B cell (primary cell): ENCODE results near the gene ROBO2. TPM values are rescaled to one million over a fixed set of nuclear protein-coding genes. Genes with fewer than 3 reads are reported as not detected.

Source experiments
- ATAC-seq: fragments of 200-7000 bp; cut with Tn5 transposase; one replicate; pipeline ENCODE4 v1.10.0; 2021; ENCODE audit warnings: low read depth, mild to moderate bottlenecking, moderate number of reproducible peaks, moderate library complexity
- CTCF ChIA-PET: fragments of 350-600 bp; sonication (Branson Sonifier 250); formaldehyde crosslinking; loops from one replicate; lab custom pipeline; 2021; ENCODE audit warnings: antibody characterized with exemption, inconsistent platforms; lab: Charles Lee
- POLR2A ChIA-PET: fragments of 350-600 bp; sonication (Branson Sonifier 250); formaldehyde crosslinking; loops from one replicate; lab custom pipeline; 2021; ENCODE audit warnings: antibody characterized with exemption; lab: Charles Lee
- DNase-seq: peaks from one replicate; pipeline ENCODE4 v3.0.0; 2013
- H2AFZ ChIP-seq: 2 replicates; pipeline ENCODE4 v1.6.1; 2012; ENCODE audit warnings: mild to moderate bottlenecking, low read depth, low read length; ENCODE audit not compliant: insufficient read depth, poor library complexity, severe bottlenecking
- H3K27ac ChIP-seq, 2 donors: 1 replicate in 1 of 2; 2 replicates in 1 of 2; pipeline ENCODE4 v1.5.1; 2012 to 2013; ENCODE audit warnings: low read length in 2 of 2, mild to moderate bottlenecking in 2 of 2, moderate library complexity in 1 of 2
- H3K27me3 ChIP-seq, 4 experiments: fragments of 200-600 bp in 1 of 4; sonication (generic) in 1 of 4; replicated peaks in 1 of 4; 1 replicate in 2 of 4; 2 replicates in 2 of 4; pipeline versions ENCODE4 v1.6.1 to v1.7.0; 2013 to 2016; ENCODE audit warnings: low read length in 3 of 4, mild to moderate bottlenecking in 2 of 4, mixed read lengths in 1 of 4, moderate library complexity in 1 of 4; ENCODE audit not compliant: insufficient read depth in 4 of 4, control insufficient read depth in 3 of 4; ENCODE audit errors: control extremely low read depth in 1 of 4
- H3K36me3 ChIP-seq, 2 experiments: replicated peaks in 1 of 2; 1 replicate in 1 of 2; 2 replicates in 1 of 2; pipeline versions ENCODE4 v1.6.1 to v1.7.1; 2013; ENCODE audit warnings: low read length in 1 of 2; ENCODE audit not compliant: insufficient read depth in 2 of 2, control insufficient read depth in 1 of 2; ENCODE audit errors: control extremely low read depth in 1 of 2, extremely low read depth in 1 of 2
- H3K4me1 ChIP-seq, 2 donors: fragments of 200-600 bp in 1 of 2; sonication (generic) in 1 of 2; 1 replicate in 1 of 2; 2 replicates in 1 of 2; pipeline versions ENCODE4 v1.5.1 to v1.6.1; 2013 to 2017; ENCODE audit warnings: low read length in 2 of 2; ENCODE audit not compliant: control insufficient read depth in 2 of 2, insufficient read depth in 2 of 2
- H3K4me2 ChIP-seq: replicated peaks from 2 replicates; pipeline ENCODE3; 2012; ENCODE audit warnings: mild to moderate bottlenecking, low read depth, low read length; ENCODE audit not compliant: poor library complexity, severe bottlenecking
- H3K4me3 ChIP-seq, 5 experiments: fragments of 200-600 bp in 1 of 5; sonication (generic) in 1 of 5; 1 replicate in 3 of 5; 2 replicates in 2 of 5; pipeline versions ENCODE4 v1.5.1 to v1.7.0; 2011 to 2016; ENCODE audit warnings: low read length in 4 of 5, mild to moderate bottlenecking in 4 of 5, low read depth in 2 of 5, control low read depth in 1 of 5, moderate library complexity in 1 of 5; ENCODE audit not compliant: insufficient read depth in 1 of 5; ENCODE audit errors: control extremely low read depth in 1 of 5, extremely low read depth in 1 of 5
- H3K79me2 ChIP-seq: fragments of 200-600 bp; sonication (generic); one replicate; pipeline ENCODE4 v1.6.0; 2016; ENCODE audit warnings: low read length; ENCODE audit not compliant: control insufficient read depth, insufficient read depth
- H3K9ac ChIP-seq: fragments of 200-600 bp; sonication (generic); 2 replicates; pipeline ENCODE4 v1.6.1; 2017; ENCODE audit warnings: mild to moderate bottlenecking, low read length, moderate library complexity
- H3K9me3 ChIP-seq, 3 donors: one replicate each; pipeline versions ENCODE4 v1.6.1 to v1.7.1; 2013; ENCODE audit warnings: low read length in 2 of 3; ENCODE audit not compliant: control insufficient read depth in 2 of 3, insufficient read depth in 1 of 3; ENCODE audit errors: control extremely low read depth in 1 of 3
- H4K20me1 ChIP-seq: 2 replicates; pipeline ENCODE4 v1.6.0; 2012; ENCODE audit warnings: mild to moderate bottlenecking, low read length; ENCODE audit not compliant: insufficient read depth, control insufficient read depth, poor library complexity, severe bottlenecking
- H3K27ac Mint-ChIP-seq: one replicate; pipeline ENCODE4 v1.8.0; 2021; ENCODE audit warnings: mixed read lengths
- H3K27me3 Mint-ChIP-seq: one replicate; pipeline ENCODE4 v1.8.0; 2021; ENCODE audit warnings: mixed read lengths
- H3K4me1 Mint-ChIP-seq: one replicate; pipeline ENCODE4 v1.8.0; 2021; ENCODE audit warnings: mixed read lengths
- H3K4me3 Mint-ChIP-seq: one replicate; pipeline ENCODE4 v1.8.0; 2021; ENCODE audit warnings: mixed read lengths
- H3K9me3 Mint-ChIP-seq: one replicate; pipeline ENCODE4 v1.8.0; 2022; ENCODE audit warnings: mixed read lengths; ENCODE audit not compliant: insufficient read depth
- CTCF ChIP-seq: fragments of 200-600 bp; IDR thresholded peaks from one replicate; pipeline ENCODE4 v1.8.0; 2022; ENCODE audit warnings: antibody characterized with exemption, mild to moderate bottlenecking
- EZH2 ChIP-seq: IDR thresholded peaks from 2 replicates; pipeline ENCODE4 v1.6.1; 2012; ENCODE audit warnings: borderline replicate concordance, low read depth, mild to moderate bottlenecking, moderate library complexity, low read length; ENCODE audit not compliant: insufficient read depth, poor library complexity, severe bottlenecking
- WGBS: methylation state at CpG from one replicate; pipeline ENCODE4 v1.1.5; 2013; ENCODE audit warnings: missing lambda C conversion rate; ENCODE audit not compliant: insufficient coverage; 5-methylcytosine and 5-hydroxymethylcytosine counted together
- intact Hi-C: fragments of 100-400 bp; cut with micrococcal nuclease; formaldehyde crosslinking; loops from one replicate; pipeline ENCODE4 v1.10.0; 2022
- polyA plus RNA-seq: library from polyadenylated mRNA; depleted of rRNA; stranded (reverse); fragments of >200 nt; gene quantifications from 2 replicates; pipeline ENCODE4 v1.2.3, GENCODE V29; 2012
- total RNA-seq, 2 donors: library from RNA; stranded (reverse); fragments of 120-200 nt in 1 of 2; gene quantifications; 1 replicate in 1 of 2; 2 replicates in 1 of 2; pipeline versions ENCODE4 v1.2.3 to v1.2.4, GENCODE V29; 2013 to 2022

The ROBO2 gene
- total and polyA plus RNA-seq, 2 donors (not counting 1 experiment from before 2014, with no cell fraction given) = not detected

- POLR2A ChIA-PET = no interaction called here
- no peaks in the 10 kb centered on the region for H3K27me3 ChIP-seq
- no peak overlapping the region for H3K27ac ChIP-seq
- intact Hi-C loops = no loop called here
- no peaks in the 10 kb centered on the region for H3K9me3 ChIP-seq
- H3K36me3 ChIP-seq = no peaks in the 10 kb centered on the region
- no peak overlapping the region for H3K27ac Mint-ChIP-seq
- no peak overlapping the region for H2AFZ ChIP-seq
- TF ChIP-seq EZH2 = no peak
- no peak for TF ChIP-seq CTCF
- DNase-seq (no peak), ATAC-seq (no peak)
- no peaks in the 10 kb centered on the region for H4K20me1 ChIP-seq
- no peaks in the 10 kb centered on the region for H3K9me3 Mint-ChIP-seq
- WGBS = no CpG with 5 or more reads among the region's 2 CpGs
- no peaks in the 10 kb centered on the region for H3K79me2 ChIP-seq
- CTCF ChIA-PET = no interaction called here
- no peaks in the 10 kb centered on the region for H3K4me1 Mint-ChIP-seq
- no peaks in the 10 kb centered on the region for H3K4me1 ChIP-seq
- H3K4me2 ChIP-seq = no peak overlapping the region
- H3K27me3 Mint-ChIP-seq = no peaks in the 10 kb centered on the region
- H3K4me3 ChIP-seq = no peak overlapping the region
- H3K9ac ChIP-seq = no peak overlapping the region
- no peak overlapping the region for H3K4me3 Mint-ChIP-seq
Observed at GRCh38 chr3:77084511-77084910, 44.6 kb downstream of the ROBO2 start.

- TF ChIP-seq EZH2 = no peak
- no peak for TF ChIP-seq CTCF
- POLR2A ChIA-PET = no interaction called here
- CTCF ChIA-PET = no interaction called here
- Histone ChIP-seq H3K4me2 (no peak overlapping the region), H3K9me3 (no peaks in the 10 kb centered on the region), H3K9ac (no peak overlapping the region), H3K79me2 (no peaks in the 10 kb centered on the region), H3K4me3 (no peak overlapping the region), H3K4me1 (no peaks in the 10 kb centered on the region), H4K20me1 (no peaks in the 10 kb centered on the region), H2AFZ (no peak overlapping the region), H3K36me3 (no peaks in the 10 kb centered on the region), H3K27ac (no peak overlapping the region), H3K27me3 (no peaks in the 10 kb centered on the region)
- Mint-ChIP-seq H3K27ac (no peak overlapping the region), H3K4me3 (no peak overlapping the region), H3K27me3 (no peaks in the 10 kb centered on the region), H3K4me1 (no peaks in the 10 kb centered on the region), H3K9me3 (no peaks in the 10 kb centered on the region)
- WGBS = 100% methylated on average over 1 of the region's 6 CpGs
- intact Hi-C loops = no loop called here
- no peak for ATAC-seq
- no peak for DNase-seq
Observed at GRCh38 chr3:77086408-77086807, 46.5 kb downstream of the ROBO2 start.
